ENCODE measurements around the gene CSDE1. TPM values are rescaled to one million over a fixed set of nuclear protein-coding genes. Genes with fewer than 3 reads are reported as not detected.

CSDE1 gene
- total RNA-seq, 2 donors from 2014 or later, result 627 to 703 TPM

DNA sequence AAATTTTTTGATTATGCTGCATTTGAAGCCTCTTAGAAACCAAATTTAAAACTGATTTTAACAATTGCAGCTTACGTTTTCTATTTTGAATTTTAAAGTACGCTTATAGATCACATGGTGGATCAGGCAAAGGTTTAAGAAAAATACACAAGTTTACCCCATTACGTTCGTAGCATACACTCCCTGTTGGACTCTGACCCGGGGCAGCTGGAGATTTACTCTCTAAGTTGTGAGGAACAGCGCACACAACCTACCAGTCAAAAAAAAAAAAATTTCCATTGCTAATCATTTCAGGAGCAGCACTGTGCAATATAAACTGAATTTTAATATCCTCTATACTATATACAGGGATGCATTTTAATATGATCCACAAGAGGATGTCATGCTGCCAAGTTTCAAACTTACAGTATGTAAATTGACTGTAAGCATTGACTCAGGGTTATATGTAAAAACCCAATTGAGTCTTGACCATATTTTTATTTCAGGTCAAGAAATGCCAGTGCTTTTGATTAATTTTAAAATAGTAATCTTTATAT lies 20.4 kb downstream of the CSDE1 start:
- no peaks in the 10 kb centered on the region for H3K27me3 Mint-ChIP-seq
- H3K4me3 Mint-ChIP-seq, result no peak overlapping the region

DNA sequence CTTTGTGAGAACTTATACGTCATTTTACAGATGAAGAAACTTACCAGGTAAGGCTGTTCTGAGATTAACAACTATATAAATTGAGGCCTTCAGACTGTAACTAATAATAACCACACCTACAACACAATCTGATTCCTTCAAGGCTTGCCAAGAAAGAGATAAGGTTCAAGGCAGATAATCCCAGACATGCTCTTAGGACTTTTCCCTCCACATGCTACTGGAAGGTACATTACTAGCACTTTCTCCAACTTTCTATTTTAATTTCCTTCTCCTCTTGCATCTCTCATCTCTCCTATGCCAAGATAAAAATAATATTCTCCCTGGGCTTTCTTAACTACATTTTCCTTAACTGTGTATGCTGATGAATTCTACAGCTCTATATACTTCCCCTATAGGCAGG lies 22.3 kb downstream of the CSDE1 start:
- H3K27me3 Mint-ChIP-seq, result no peaks in the 10 kb centered on the region
- H3K27ac Mint-ChIP-seq, result peak overlapping the region; percentile 67
- peaks cover 9% of the 10 kb centered on the region for H3K36me3 Mint-ChIP-seq (ENCODE audit: low read depth)
- no peak for ATAC-seq
- no peak overlapping the region for H3K4me3 Mint-ChIP-seq
- no peak for DNase-seq
- H3K4me1 Mint-ChIP-seq, result peaks cover 11% of the 10 kb centered on the region
- H3K9me3 ChIP-seq (ENCODE audit: control insufficient read depth, low read length, poor library complexity, severe bottlenecking), result no peaks in the 10 kb centered on the region

More for the DNA sequence above, 20.4 kb downstream of the CSDE1 start:
- peaks cover 22% of the 10 kb centered on the region for H3K4me1 Mint-ChIP-seq
- ATAC-seq (no peak), DNase-seq (no peak)
- H3K9me3 ChIP-seq (ENCODE audit: control insufficient read depth, low read length, poor library complexity, severe bottlenecking), result no peaks in the 10 kb centered on the region
- peaks cover 12% of the 10 kb centered on the region for H3K36me3 Mint-ChIP-seq (ENCODE audit: low read depth)
- peak overlapping the region; percentile 67 for H3K27ac Mint-ChIP-seq

DNA sequence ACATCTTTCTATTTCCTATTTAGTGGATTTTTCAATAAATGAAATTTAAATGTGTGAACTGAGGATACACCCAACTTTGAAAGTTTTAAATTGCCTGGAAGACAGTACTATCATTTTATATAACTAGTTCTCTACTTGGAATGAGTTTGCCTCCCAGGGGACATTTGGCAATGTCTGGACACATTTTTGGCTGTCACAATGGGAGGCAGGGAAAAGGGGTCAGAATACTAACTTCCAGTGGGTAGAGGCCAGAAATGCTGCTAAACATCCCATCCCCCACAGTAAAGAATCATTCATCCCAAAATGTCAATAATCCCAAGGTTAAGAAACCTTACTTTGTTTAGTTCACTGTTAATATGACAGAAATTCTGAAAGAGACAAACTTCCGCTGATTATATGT lies 28.0 kb downstream of the CSDE1 start:
- ATAC-seq (no peak), DNase-seq (no peak)
- Mint-ChIP-seq H3K27ac (peak overlapping the region; percentile 67), H3K27me3 (no peaks in the 10 kb centered on the region), H3K4me3 (no peak overlapping the region), H3K4me1 (peaks cover 6% of the 10 kb centered on the region), H3K36me3 (ENCODE audit: low read depth) (peaks cover 8% of the 10 kb centered on the region)
- no peaks in the 10 kb centered on the region for H3K9me3 ChIP-seq (ENCODE audit: control insufficient read depth, low read length, poor library complexity, severe bottlenecking)

DNA sequence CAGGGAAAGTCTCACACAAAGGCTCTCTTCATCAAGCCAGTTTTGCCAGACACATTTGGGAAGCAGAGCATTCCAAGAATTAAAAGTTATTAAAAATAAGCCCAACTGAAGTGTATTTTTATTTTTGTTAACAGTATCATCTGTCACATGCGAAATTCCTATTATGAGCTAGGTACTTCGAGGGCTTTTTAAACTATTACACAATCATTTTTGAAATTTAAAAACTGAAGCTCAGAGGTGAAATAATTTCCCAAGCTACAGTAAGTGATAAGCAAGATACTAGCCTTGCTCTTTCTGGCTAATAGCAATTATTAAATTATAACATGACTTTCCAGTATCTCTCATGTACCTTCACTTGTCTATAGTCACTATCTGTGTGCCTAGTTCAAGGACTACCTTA lies 29.2 kb downstream of the CSDE1 start:
- peaks cover 6% of the 10 kb centered on the region for H3K4me1 Mint-ChIP-seq
- peaks cover 10% of the 10 kb centered on the region for H3K36me3 Mint-ChIP-seq (ENCODE audit: low read depth)
- DNase-seq (no peak), ATAC-seq (no peak)
- no peak overlapping the region for H3K4me3 Mint-ChIP-seq
- H3K27me3 Mint-ChIP-seq, result no peaks in the 10 kb centered on the region
- peak overlapping the region; percentile 67 for H3K27ac Mint-ChIP-seq
- H3K9me3 ChIP-seq (ENCODE audit: control insufficient read depth, low read length, poor library complexity, severe bottlenecking), result no peaks in the 10 kb centered on the region

DNA sequence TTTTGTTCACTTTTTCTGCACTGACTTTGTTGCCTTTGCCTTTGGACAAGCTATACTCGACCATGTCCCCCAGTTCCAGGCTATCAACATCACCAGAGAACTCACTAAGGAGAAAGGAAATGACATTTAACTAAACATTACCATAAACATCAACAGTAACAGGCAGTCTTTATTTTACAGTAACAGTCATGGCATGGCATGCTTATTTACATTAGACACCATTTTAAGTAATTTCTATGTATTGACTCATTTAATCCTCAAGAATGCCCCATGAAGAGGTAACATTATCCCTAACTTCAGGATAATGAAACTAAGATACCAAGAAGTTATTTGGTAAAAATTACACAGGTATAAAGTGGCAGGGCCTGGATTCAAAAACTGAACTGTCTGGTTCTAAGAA lies 32.6 kb downstream of the CSDE1 start:
- ATAC-seq, result no peak
- peaks cover 13% of the 10 kb centered on the region for H3K36me3 Mint-ChIP-seq (ENCODE audit: low read depth)
- H3K9me3 ChIP-seq (ENCODE audit: control insufficient read depth, low read length, poor library complexity, severe bottlenecking), result no peaks in the 10 kb centered on the region
- H3K27ac Mint-ChIP-seq, result peak overlapping the region; percentile 88
- DNase-seq, result no peak
- no peaks in the 10 kb centered on the region for H3K27me3 Mint-ChIP-seq
- no peak overlapping the region for H3K4me3 Mint-ChIP-seq
- peaks cover 8% of the 10 kb centered on the region for H3K4me1 Mint-ChIP-seq

DNA sequence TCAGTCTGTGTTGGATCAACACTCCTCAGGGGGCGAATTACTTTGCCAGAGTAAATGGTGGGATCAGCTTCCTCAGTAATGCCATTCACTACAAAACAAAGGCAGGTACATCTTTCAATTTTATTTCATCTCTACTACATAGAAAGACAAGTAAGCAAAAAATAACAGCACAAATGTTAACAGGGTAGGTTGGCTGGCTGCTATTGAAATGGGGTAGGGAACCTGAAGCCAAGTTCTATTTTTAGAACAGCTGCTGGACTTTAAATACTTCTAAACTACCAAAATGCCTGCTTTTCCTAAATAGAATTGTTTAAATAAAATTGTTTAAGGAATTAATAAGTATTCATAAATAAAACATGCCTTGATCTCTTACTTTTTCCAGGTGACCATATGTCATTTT lies 33.9 kb downstream of the CSDE1 start:
- H3K4me1 Mint-ChIP-seq, result peaks cover 8% of the 10 kb centered on the region
- no peak for DNase-seq
- H3K27me3 Mint-ChIP-seq, result no peaks in the 10 kb centered on the region
- peak overlapping the region; percentile 43 for H3K4me3 Mint-ChIP-seq
- H3K36me3 Mint-ChIP-seq (ENCODE audit: low read depth), result peaks cover 13% of the 10 kb centered on the region
- ATAC-seq, result no peak
- H3K27ac Mint-ChIP-seq, result peak overlapping the region; percentile 88
- no peaks in the 10 kb centered on the region for H3K9me3 ChIP-seq (ENCODE audit: control insufficient read depth, low read length, poor library complexity, severe bottlenecking)

DNA sequence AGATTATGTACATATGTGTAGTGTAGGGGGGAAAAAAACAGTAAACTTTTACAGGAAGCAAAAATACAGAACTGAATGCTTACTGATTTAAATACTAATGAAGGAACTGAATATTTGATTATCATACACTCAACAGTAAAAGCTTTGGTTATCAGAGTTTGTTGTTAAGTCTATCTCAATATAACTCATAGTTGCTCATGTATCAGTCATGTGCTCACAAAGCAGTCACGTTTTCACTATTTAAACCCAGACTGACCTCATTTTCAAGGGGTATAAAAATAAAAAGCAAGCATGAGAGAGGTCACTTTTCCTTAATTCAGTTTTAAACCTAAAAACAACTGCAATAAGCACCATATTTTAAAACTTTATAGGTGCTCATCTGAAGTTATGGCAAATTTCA lies 34.3 kb downstream of the CSDE1 start:
- H3K9me3 ChIP-seq (ENCODE audit: control insufficient read depth, low read length, poor library complexity, severe bottlenecking), result no peaks in the 10 kb centered on the region
- DNase-seq (no peak), ATAC-seq (no peak)
- H3K4me1 Mint-ChIP-seq, result peaks cover 8% of the 10 kb centered on the region
- no peaks in the 10 kb centered on the region for H3K27me3 Mint-ChIP-seq
- peak overlapping the region; percentile 41 for H3K4me3 Mint-ChIP-seq
- peak overlapping the region; percentile 70 for H3K27ac Mint-ChIP-seq
- H3K36me3 Mint-ChIP-seq (ENCODE audit: low read depth), result peaks cover 10% of the 10 kb centered on the region

DNA sequence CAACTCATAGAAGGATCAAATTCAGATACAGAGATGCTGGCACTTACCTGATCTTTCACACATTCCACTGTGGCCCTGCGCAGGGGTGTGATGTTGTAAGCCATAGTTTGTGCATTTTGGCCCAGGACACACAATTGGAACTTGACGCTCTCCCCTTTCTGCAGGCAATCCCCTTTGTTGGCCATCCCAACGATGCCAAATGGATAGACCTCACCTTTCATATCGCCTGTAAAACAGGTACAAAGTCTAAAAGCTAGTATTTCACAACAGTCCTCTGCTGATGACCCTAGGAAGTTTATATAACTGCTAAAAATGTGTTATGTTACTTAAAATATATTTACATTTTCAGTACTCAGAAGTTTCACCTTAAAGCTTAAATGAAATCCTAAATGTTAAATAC lies 37.3 kb downstream of the CSDE1 start:
- H3K4me3 Mint-ChIP-seq, result peak overlapping the region; percentile 7
- H3K36me3 Mint-ChIP-seq (ENCODE audit: low read depth), result peaks cover 8% of the 10 kb centered on the region
- ATAC-seq, result no peak
- H3K9me3 ChIP-seq (ENCODE audit: control insufficient read depth, low read length, poor library complexity, severe bottlenecking), result no peaks in the 10 kb centered on the region
- peaks cover 20% of the 10 kb centered on the region for H3K4me1 Mint-ChIP-seq
- H3K27me3 Mint-ChIP-seq, result no peaks in the 10 kb centered on the region
- DNase-seq, result no peak
- H3K27ac Mint-ChIP-seq, result peak overlapping the region; percentile 6

DNA sequence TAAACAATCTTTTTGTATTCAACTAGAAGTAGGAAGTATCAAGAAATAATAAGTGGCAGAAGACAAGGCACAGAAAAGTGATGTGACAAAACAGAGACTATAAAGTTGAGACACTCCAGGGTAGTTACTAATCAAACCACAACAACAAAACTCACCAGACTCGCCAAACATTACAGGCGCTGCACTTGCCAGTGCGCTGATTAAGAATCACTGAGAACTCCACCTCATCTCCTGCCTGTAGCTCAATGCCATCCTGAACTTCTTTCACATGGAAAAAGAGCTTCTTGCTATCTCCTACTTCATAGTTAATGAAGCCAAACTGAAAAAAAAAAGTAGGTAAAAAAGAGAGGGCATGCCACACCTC lies 38.4 kb downstream of the CSDE1 start:
- H3K4me1 Mint-ChIP-seq, result peaks cover 18% of the 10 kb centered on the region
- no peaks in the 10 kb centered on the region for H3K9me3 ChIP-seq (ENCODE audit: control insufficient read depth, low read length, poor library complexity, severe bottlenecking)
- H3K4me3 Mint-ChIP-seq, result peak overlapping the region; percentile 64
- DNase-seq, result no peak
- H3K36me3 Mint-ChIP-seq (ENCODE audit: low read depth), result peaks cover 5% of the 10 kb centered on the region
- ATAC-seq, result no peak
- peak overlapping the region; percentile 27 for H3K27ac Mint-ChIP-seq
- H3K27me3 Mint-ChIP-seq, result no peaks in the 10 kb centered on the region

DNA sequence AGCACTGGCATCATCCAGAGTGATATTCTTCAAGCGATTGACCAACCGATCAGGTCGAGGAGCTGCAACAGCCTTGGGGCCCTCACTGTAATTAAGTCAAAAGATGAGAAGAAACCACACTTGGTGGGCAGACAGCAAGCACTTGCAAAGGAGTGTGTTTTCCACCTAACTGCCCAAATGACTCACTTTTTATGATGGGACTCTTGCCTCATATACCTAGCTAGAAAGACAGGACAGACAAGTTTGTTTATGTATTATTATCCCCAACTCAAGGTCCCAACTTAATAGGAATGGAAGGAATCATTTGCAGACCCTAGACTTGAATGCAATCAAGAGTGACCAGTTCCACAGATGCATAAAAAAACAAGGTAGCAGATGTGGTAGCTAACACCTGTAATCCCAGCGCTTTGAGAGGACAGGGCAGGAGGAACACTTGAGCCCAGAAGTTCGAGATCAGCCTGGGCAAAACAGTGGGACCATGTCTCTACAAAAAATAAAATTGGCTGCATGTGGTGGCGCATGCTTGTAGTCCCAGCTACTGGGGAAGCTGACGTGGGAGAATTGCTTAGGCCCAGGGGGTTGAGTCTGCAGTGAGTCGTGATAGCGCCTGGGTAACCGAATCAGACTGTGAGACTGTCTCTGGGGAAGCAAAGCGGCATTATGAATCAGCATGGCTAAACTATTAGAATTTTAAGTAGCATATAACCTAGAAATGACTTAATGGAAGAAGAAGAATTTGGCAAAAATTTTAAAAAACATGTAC lies 38.9 kb downstream of the CSDE1 start:
- ATAC-seq (no peak), DNase-seq (no peak)
- Mint-ChIP-seq H3K36me3 (ENCODE audit: low read depth) (peaks cover 4% of the 10 kb centered on the region), H3K4me3 (peak overlapping the region; percentile 64), H3K27ac (peak overlapping the region; percentile 27), H3K4me1 (peaks cover 20% of the 10 kb centered on the region), H3K27me3 (no peaks in the 10 kb centered on the region)
- H3K9me3 ChIP-seq (ENCODE audit: control insufficient read depth, low read length, poor library complexity, severe bottlenecking), result no peaks in the 10 kb centered on the region

DNA sequence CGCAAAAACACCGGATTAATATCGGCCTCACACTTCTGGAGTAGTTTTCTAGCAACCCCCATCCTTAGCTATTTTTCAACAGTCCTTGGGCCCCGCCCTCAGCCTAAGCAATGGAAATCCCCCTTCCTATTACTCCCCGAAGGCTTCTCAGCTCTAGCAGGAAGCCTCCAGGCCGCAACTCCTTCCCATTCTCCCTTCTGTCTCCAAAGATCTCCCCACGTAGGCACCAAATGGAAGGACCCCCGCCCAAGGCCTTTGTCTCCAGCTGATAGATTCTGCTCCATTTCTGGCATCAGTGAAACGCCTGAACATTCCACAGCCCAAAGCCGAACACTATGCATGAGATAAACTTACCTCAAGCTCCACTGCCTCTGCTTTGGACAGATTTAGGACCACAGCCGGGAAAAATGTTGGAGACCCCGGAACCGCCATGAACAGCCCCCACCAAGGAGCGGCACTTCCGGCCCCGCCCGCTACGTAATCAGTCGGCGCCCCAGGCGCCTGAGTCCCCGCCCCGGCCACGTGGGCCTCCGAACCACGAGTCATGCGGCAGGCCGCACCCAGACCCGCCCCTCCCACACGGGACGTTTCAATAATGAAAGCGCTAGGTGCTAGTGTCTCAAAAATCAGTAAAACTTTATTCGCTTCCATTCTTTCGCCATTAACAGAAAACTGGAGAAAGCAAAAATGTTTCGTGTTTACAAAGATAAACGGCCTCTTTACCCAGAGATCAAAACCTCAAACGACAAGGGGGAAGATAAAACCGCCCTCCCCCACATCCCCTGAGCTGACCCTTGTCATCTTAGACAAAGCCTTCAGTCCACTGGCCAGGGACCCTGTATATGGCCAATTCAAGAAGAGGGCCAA lies 41.2 kb downstream of the CSDE1 start, which contains the start of gene NRAS:
Gene NRAS, minus strand, starts transcription at position 468 of the 867 bp plus-strand sequence. CDS start 611 bp downstream, outside the sequence.
- ATAC-seq, result peak; percentile 94
- H3K4me1 Mint-ChIP-seq, result peaks cover 19% of the 10 kb centered on the region
- H3K36me3 Mint-ChIP-seq (ENCODE audit: low read depth), result no peaks in the 10 kb centered on the region

DNA sequence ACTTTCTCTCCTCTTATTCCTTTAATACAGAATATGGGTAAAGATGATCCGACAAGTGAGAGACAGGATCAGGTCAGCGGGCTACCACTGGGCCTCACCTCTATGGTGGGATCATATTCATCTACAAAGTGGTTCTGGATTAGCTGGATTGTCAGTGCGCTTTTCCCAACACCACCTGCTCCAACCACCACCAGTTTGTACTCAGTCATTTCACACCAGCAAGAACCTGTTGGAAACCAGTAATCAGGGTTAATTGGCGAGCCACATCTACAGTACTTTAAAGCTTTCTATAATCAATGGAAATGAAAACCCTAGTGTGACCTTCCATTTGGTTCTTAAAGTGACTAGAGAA lies 41.9 kb downstream of the CSDE1 start:
- no peak for ATAC-seq
- no peaks in the 10 kb centered on the region for H3K9me3 ChIP-seq (ENCODE audit: control insufficient read depth, low read length, poor library complexity, severe bottlenecking)
- peak overlapping the region; percentile 97 for H3K4me3 Mint-ChIP-seq
- no peak for DNase-seq
- H3K27ac Mint-ChIP-seq, result peak overlapping the region; percentile 100
- H3K36me3 Mint-ChIP-seq (ENCODE audit: low read depth), result no peaks in the 10 kb centered on the region
- no peaks in the 10 kb centered on the region for H3K27me3 Mint-ChIP-seq
- H3K4me1 Mint-ChIP-seq, result peaks cover 19% of the 10 kb centered on the region

More for the DNA sequence above, 41.2 kb downstream of the CSDE1 start, which contains the start of gene NRAS:
- DNase-seq, result peak; percentile 89 to 92 (median 92)
- Mint-ChIP-seq H3K27me3 (no peaks in the 10 kb centered on the region), H3K27ac (peak within 1 kb of the TSS; percentile 100), H3K4me3 (peak within 1 kb of the TSS; percentile 97)
- H3K9me3 ChIP-seq (ENCODE audit: control insufficient read depth, low read length, poor library complexity, severe bottlenecking), result no peaks in the 10 kb centered on the region

DNA sequence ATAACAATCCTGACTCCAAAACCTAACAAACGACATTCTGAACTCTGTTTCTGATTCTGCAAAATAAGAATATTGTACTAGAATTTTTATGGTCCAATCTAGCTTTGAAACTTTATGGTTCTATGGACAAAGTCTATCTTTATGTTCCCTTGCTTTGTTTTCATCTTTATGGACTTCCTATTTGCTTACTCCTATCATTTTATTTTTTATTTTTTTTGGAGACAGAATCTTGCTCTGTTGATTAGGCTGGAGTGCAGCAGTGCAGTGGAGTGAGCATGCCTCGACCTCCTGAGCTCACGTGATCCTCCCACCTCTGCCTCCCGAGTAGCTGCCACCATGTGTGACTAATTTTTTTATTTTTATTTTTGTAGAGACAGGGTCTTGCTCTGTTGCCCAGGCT lies 44.8 kb downstream of the CSDE1 start:
- no peaks in the 10 kb centered on the region for H3K36me3 Mint-ChIP-seq (ENCODE audit: low read depth)
- ATAC-seq, result no peak
- H3K9me3 ChIP-seq (ENCODE audit: control insufficient read depth, low read length, poor library complexity, severe bottlenecking), result no peaks in the 10 kb centered on the region
- H3K4me1 Mint-ChIP-seq, result peaks cover 18% of the 10 kb centered on the region
- no peaks in the 10 kb centered on the region for H3K27me3 Mint-ChIP-seq
- no peak overlapping the region for H3K4me3 Mint-ChIP-seq
- no peak for DNase-seq
- H3K27ac Mint-ChIP-seq, result peak overlapping the region; percentile 45
